Neuronal stem cell (in vitro differentiated cells): ENCODE results near the gene DLG1.
"Not testable (repeated sequence)": the region's sequence is repeated elsewhere in the genome, so short reads cannot be mapped to it uniquely, and the experiment has no call there.

ENCODE experiments used
- DNase-seq: peaks from one replicate; pipeline ENCODE4 v3.0.0-alpha.2; 2013; ENCODE audit warnings: low spot score
- H2AFZ ChIP-seq: one replicate; pipeline ENCODE4 v1.6.1; 2013; ENCODE audit warnings: mild to moderate bottlenecking, low read length, inconsistent platforms
- H2AK5ac ChIP-seq: 2 replicates; pipeline ENCODE4 v1.6.1; 2013; ENCODE audit warnings: low read depth, mild to moderate bottlenecking, inconsistent platforms, low read length, moderate library complexity, mixed read lengths
- H2BK120ac ChIP-seq: 2 replicates; pipeline ENCODE4 v1.6.1; 2013; ENCODE audit warnings: low read depth, mild to moderate bottlenecking, inconsistent platforms, low read length, moderate library complexity, mixed read lengths
- H2BK12ac ChIP-seq: one replicate; pipeline ENCODE4 v1.6.1; 2013; ENCODE audit warnings: low read length, inconsistent platforms
- H2BK15ac ChIP-seq: 2 replicates; pipeline ENCODE4 v1.6.1; 2013; ENCODE audit warnings: mild to moderate bottlenecking, low read length, inconsistent platforms, mixed read lengths
- H2BK5ac ChIP-seq: one replicate; pipeline ENCODE4 v1.6.1; 2013; ENCODE audit warnings: inconsistent platforms, mild to moderate bottlenecking, low read length, moderate library complexity
- H3K14ac ChIP-seq: one replicate; pipeline ENCODE4 v1.6.1; 2013; ENCODE audit warnings: low read length, inconsistent platforms
- H3K18ac ChIP-seq: 2 replicates; pipeline ENCODE4 v1.6.1; 2013; ENCODE audit warnings: low read length, inconsistent platforms
- H3K23ac ChIP-seq: 2 replicates; pipeline ENCODE4 v1.6.1; 2013; ENCODE audit warnings: low read depth, mild to moderate bottlenecking, mixed read lengths, low read length, inconsistent platforms; ENCODE audit not compliant: poor library complexity
- H3K27ac ChIP-seq: replicated peaks from 3 replicates; pipeline ENCODE4 v1.5.1; 2013; ENCODE audit warnings: low read length, inconsistent platforms
- H3K27me3 ChIP-seq, 3 experiments: 2 replicates each; pipeline ENCODE4 v1.6.1; 2013; ENCODE audit warnings: low read length in 3 of 3, mild to moderate bottlenecking in 2 of 3, inconsistent platforms in 1 of 3, low read depth in 1 of 3, mixed read lengths in 1 of 3, moderate library complexity in 1 of 3; ENCODE audit not compliant: control insufficient read depth in 3 of 3, insufficient read depth in 3 of 3
- H3K36me3 ChIP-seq, 2 donors: replicated peaks in 1 of 2; 2 replicates each; pipeline ENCODE4 v1.6.1; 2013; ENCODE audit warnings: low read length in 2 of 2; ENCODE audit not compliant: control insufficient read depth in 2 of 2, insufficient read depth in 2 of 2
- H3K4ac ChIP-seq: 2 replicates; pipeline ENCODE4 v1.6.1; 2013; ENCODE audit warnings: inconsistent platforms, mild to moderate bottlenecking, low read length, moderate library complexity
- H3K4me1 ChIP-seq, 2 donors: 1 replicate in 1 of 2; 2 replicates in 1 of 2; pipeline ENCODE4 v1.6.1; 2013; ENCODE audit warnings: low read length in 2 of 2, low read depth in 1 of 2; ENCODE audit not compliant: control insufficient read depth in 2 of 2, insufficient read depth in 1 of 2
- H3K4me2 ChIP-seq: one replicate; pipeline ENCODE4 v1.6.1; 2013; ENCODE audit warnings: mild to moderate bottlenecking, low read length, inconsistent platforms; ENCODE audit not compliant: insufficient read depth, poor library complexity, severe bottlenecking
- H3K4me3 ChIP-seq, 2 donors: 2 replicates each; pipeline ENCODE4 v1.5.1; 2013; ENCODE audit warnings: low read length in 2 of 2, mild to moderate bottlenecking in 2 of 2, inconsistent platforms in 1 of 2, moderate library complexity in 1 of 2
- H3K79me1 ChIP-seq: one replicate; pipeline ENCODE4 v1.6.1; 2013; ENCODE audit warnings: low read depth, mild to moderate bottlenecking, inconsistent platforms, low read length, moderate library complexity
- H3K9ac ChIP-seq: one replicate; pipeline ENCODE4 v1.6.1; 2013; ENCODE audit warnings: mild to moderate bottlenecking, low read depth, low read length, inconsistent platforms; ENCODE audit not compliant: poor library complexity
- H3K9me3 ChIP-seq, 2 donors: replicated peaks in 1 of 2; 2 replicates each; pipeline versions ENCODE3 to v1.6.1; 2013; ENCODE audit warnings: low read length in 2 of 2, mild to moderate bottlenecking in 2 of 2, inconsistent platforms in 1 of 2, low read depth in 1 of 2, mixed read lengths in 1 of 2, moderate library complexity in 1 of 2; ENCODE audit not compliant: control insufficient read depth in 2 of 2, insufficient read depth in 1 of 2
- H4K8ac ChIP-seq: one replicate; pipeline ENCODE4 v1.6.1; 2013; ENCODE audit warnings: low read depth, mild to moderate bottlenecking, inconsistent platforms, low read length, moderate library complexity
- H4K91ac ChIP-seq: one replicate; pipeline ENCODE4 v1.6.1; 2013; ENCODE audit warnings: low read length, low read depth, mild to moderate bottlenecking, inconsistent platforms; ENCODE audit not compliant: poor library complexity
- WGBS, 2 donors: extraction: QIAGEN DNeasy Blood & Tissue Kit; methylation state at CpG; one replicate each; pipeline ENCODE4 v1.1.7; 2013; ENCODE audit warnings: missing lambda C conversion rate in 2 of 2, mixed read lengths in 1 of 2; ENCODE audit not compliant: insufficient read length in 2 of 2, insufficient replicate concordance in 1 of 2; ENCODE audit errors: extremely low coverage in 2 of 2; 5-methylcytosine and 5-hydroxymethylcytosine counted together

Gene DLG1

GRCh38 chr3:197068077-197068476, 230.3 kb downstream of the DLG1 start:
- no peak overlapping the region for H3K18ac ChIP-seq
- no peak overlapping the region for H2BK5ac ChIP-seq
- no peaks in the 10 kb centered on the region for H3K9me3 ChIP-seq
- no peak overlapping the region for H2BK15ac ChIP-seq
- WGBS, 2 donors, result no CpG with 5 or more reads among the region's 1 CpG
- no peak overlapping the region for H3K4me3 ChIP-seq
- H3K79me1 ChIP-seq, result no peaks in the 10 kb centered on the region
- no peak overlapping the region for H3K14ac ChIP-seq
- H3K9ac ChIP-seq, result no peak overlapping the region
- H4K8ac ChIP-seq, result no peak overlapping the region
- H3K4me2 ChIP-seq, result no peak overlapping the region
- no peaks in the 10 kb centered on the region for H3K4me1 ChIP-seq
- H2BK12ac ChIP-seq, result no peak overlapping the region
- no peak for DNase-seq
- no peak overlapping the region for H3K27ac ChIP-seq
- H2AK5ac ChIP-seq, result no peak overlapping the region
- no peak overlapping the region for H3K23ac ChIP-seq
- H3K27me3 ChIP-seq, result no peaks in the 10 kb centered on the region
- H2BK120ac ChIP-seq, result no peak overlapping the region
- H2AFZ ChIP-seq, result no peak overlapping the region
- H3K4ac ChIP-seq, result no peak overlapping the region
- no peak overlapping the region for H4K91ac ChIP-seq
- peaks cover 2 to 40% of the 10 kb centered on the region in 2 donors for H3K36me3 ChIP-seq

- no peak overlapping the region for H2BK12ac ChIP-seq
- H3K27ac ChIP-seq, result no peak overlapping the region
- H3K4me2 ChIP-seq, result no peak overlapping the region
- H2AFZ ChIP-seq, result no peak overlapping the region
- no peak overlapping the region for H3K14ac ChIP-seq
- H3K36me3 ChIP-seq, result peaks cover 2 to 69% of the 10 kb centered on the region in 2 donors
- no peak overlapping the region for H3K4ac ChIP-seq
- no peaks in the 10 kb centered on the region for H3K4me1 ChIP-seq
- H2BK15ac ChIP-seq, result no peak overlapping the region
- no peak overlapping the region for H3K9ac ChIP-seq
- no peak overlapping the region for H2AK5ac ChIP-seq
- H3K18ac ChIP-seq, result no peak overlapping the region
- no peak overlapping the region for H3K23ac ChIP-seq
- H3K4me3 ChIP-seq, result no peak overlapping the region
- H3K27me3 ChIP-seq, result no peaks in the 10 kb centered on the region
- no peaks in the 10 kb centered on the region for H3K9me3 ChIP-seq
- H3K79me1 ChIP-seq, result no peaks in the 10 kb centered on the region
- no peak overlapping the region for H4K8ac ChIP-seq
- no CpG with 5 or more reads among the region's 1 CpG for WGBS, 2 donors
- no peak for DNase-seq
- no peak overlapping the region for H2BK120ac ChIP-seq
- H2BK5ac ChIP-seq, result no peak overlapping the region
- no peak overlapping the region for H4K91ac ChIP-seq
Measured at GRCh38 chr3:197064771-197065170, 233.6 kb downstream of the DLG1 start.

- no peak overlapping the region for H2BK12ac ChIP-seq
- no peak overlapping the region for H4K91ac ChIP-seq
- H4K8ac ChIP-seq, result no peak overlapping the region
- H3K9me3 ChIP-seq, result no peaks in the 10 kb centered on the region
- H3K4me1 ChIP-seq, result no peaks in the 10 kb centered on the region
- no peak overlapping the region for H2BK15ac ChIP-seq
- H3K4me2 ChIP-seq, result no peak overlapping the region
- H3K36me3 ChIP-seq, result peaks cover 2 to 92% of the 10 kb centered on the region in 2 donors
- H3K4ac ChIP-seq, result no peak overlapping the region
- H2BK120ac ChIP-seq, result no peak overlapping the region
- H2AK5ac ChIP-seq, result no peak overlapping the region
- H3K27me3 ChIP-seq, result no peaks in the 10 kb centered on the region
- H3K18ac ChIP-seq, result no peak overlapping the region
- no CpG with 5 or more reads among the region's 4 CpGs for WGBS, 2 donors
- H3K23ac ChIP-seq, result no peak overlapping the region
- H2BK5ac ChIP-seq, result no peak overlapping the region
- no peak overlapping the region for H2AFZ ChIP-seq
- no peak overlapping the region for H3K4me3 ChIP-seq
- H3K79me1 ChIP-seq, result no peaks in the 10 kb centered on the region
- no peak overlapping the region for H3K27ac ChIP-seq
- DNase-seq, result no peak
- no peak overlapping the region for H3K14ac ChIP-seq
- no peak overlapping the region for H3K9ac ChIP-seq
Measured at GRCh38 chr3:197062446-197062845, 236.0 kb downstream of the DLG1 start.

GRCh38 chr3:197051637-197052036, 246.8 kb downstream of the DLG1 start:
- not testable (repeated sequence) for H3K4me2 ChIP-seq, H3K79me1 ChIP-seq, H3K27ac ChIP-seq, H2BK5ac ChIP-seq, H3K4ac ChIP-seq, H2BK12ac ChIP-seq, H2AK5ac ChIP-seq, H4K91ac ChIP-seq, H3K23ac ChIP-seq, H3K9ac ChIP-seq, H4K8ac ChIP-seq, DNase-seq, H2BK120ac ChIP-seq, H3K18ac ChIP-seq, H3K4me1 ChIP-seq, H3K9me3 ChIP-seq, H3K27me3 ChIP-seq, H2BK15ac ChIP-seq, H3K14ac ChIP-seq, H3K4me3 ChIP-seq, H2AFZ ChIP-seq
- WGBS, 2 donors, result no CpG with 5 or more reads among the region's 6 CpGs
- peaks cover 14 to 84% of the 10 kb centered on the region in 2 donors for H3K36me3 ChIP-seq
